GM12878 (cell line): ENCODE results near the gene UVRAG. TPM values are rescaled to one million over a fixed set of nuclear protein-coding genes. Genes with fewer than 3 reads are reported as not detected.

Experiments
- ATAC-seq: fragments of 200-7000 bp; cut with Tn5 transposase; 3 replicates; pipeline ENCODE4 v1.9.1; 2020; ENCODE audit warnings: mild to moderate bottlenecking, moderate library complexity
- BruUV-seq: library from RNA; stranded (reverse); fragments of 400-500 nt; replicated peaks from 2 replicates; lab custom pipeline; 2021; lab: Mats Ljungman, UMichigan
- CTCF ChIA-PET: fragments of 300-600 bp; sonication (Branson Sonifier 250); formaldehyde crosslinking; extraction: SDS; loops from one replicate; lab custom pipeline; 2021; ENCODE audit warnings: inconsistent platforms; lab: Yijun Ruan, JAX
- POLR2A ChIA-PET: fragments of 350-600 bp; formaldehyde crosslinking; extraction: SDS; loops from one replicate; lab custom pipeline; 2021; ENCODE audit warnings: inconsistent platforms; lab: Charles Lee
- RAD21 ChIA-PET: fragments of 300-600 bp; sonication (Branson Sonifier 250); formaldehyde crosslinking; loops from one replicate; lab custom pipeline; 2023; ENCODE audit warnings: antibody characterized with exemption; ENCODE audit not compliant: unreplicated experiment; lab: Charles Lee
- SMC1A ChIA-PET: fragments of 300-600 bp; sonication (Branson Sonifier 250); formaldehyde crosslinking; loops from one replicate; lab custom pipeline; 2023; ENCODE audit not compliant: unreplicated experiment, uncharacterized antibody; lab: Charles Lee
- DNase-seq: peaks from one replicate; pipeline ENCODE4 v3.0.0-alpha.2; 2011; ENCODE audit warnings: low read depth, low spot score
- FAIRE-seq: peaks from 3 replicates; lab custom pipeline; 2011; peaks lifted over from hg19 to GRCh38; lab: Jason Lieb, UNC
- H2AFZ ChIP-seq: 2 replicates; pipeline ENCODE4 v1.6.0; 2011; ENCODE audit warnings: low read depth, low read length, control low read depth; ENCODE audit not compliant: control insufficient read depth
- H3K27ac ChIP-seq: 2 replicates; pipeline ENCODE4 v1.5.1; 2011; ENCODE audit warnings: control low read depth; ENCODE audit not compliant: control insufficient read depth, insufficient read depth
- H3K27me3 ChIP-seq, 2 experiments: replicated peaks in 1 of 2; 2 replicates each; pipeline versions ENCODE4 v1.6.0 to v1.6.1; 2011; ENCODE audit warnings: low read length in 1 of 2; ENCODE audit not compliant: control insufficient read depth in 2 of 2, insufficient read depth in 2 of 2
- H3K36me3 ChIP-seq, 2 experiments: 2 replicates each; pipeline ENCODE4 v1.5.1; 2011; ENCODE audit warnings: low read length in 1 of 2; ENCODE audit not compliant: control insufficient read depth in 2 of 2, insufficient read depth in 2 of 2
- H3K4me1 ChIP-seq: 2 replicates; pipeline ENCODE4 v1.6.1; 2011; ENCODE audit warnings: mild to moderate bottlenecking, low read length, moderate library complexity, mixed read lengths; ENCODE audit not compliant: control insufficient read depth, insufficient read depth
- H3K4me2 ChIP-seq: 2 replicates; pipeline ENCODE4 v1.6.0; 2011; ENCODE audit warnings: control low read depth; ENCODE audit not compliant: control insufficient read depth, insufficient read depth
- H3K4me3 ChIP-seq: fragments of 200-600 bp; sonication (generic); 2 replicates; pipeline ENCODE4 v1.5.1; 2016
- H3K79me2 ChIP-seq: 2 replicates; pipeline ENCODE4 v1.6.0; 2011; ENCODE audit warnings: low read length; ENCODE audit not compliant: control insufficient read depth, insufficient read depth
- H3K9ac ChIP-seq: 2 replicates; pipeline ENCODE4 v1.8.0; 2011; ENCODE audit warnings: low read length, control low read depth, mixed read lengths; ENCODE audit not compliant: control insufficient read depth, insufficient read depth
- H3K9me3 ChIP-seq: replicated peaks from 3 replicates; pipeline ENCODE4 v1.5.1; 2011; ENCODE audit warnings: mild to moderate bottlenecking, low read length; ENCODE audit not compliant: control insufficient read depth, insufficient read depth
- H4K20me1 ChIP-seq: 2 replicates; pipeline ENCODE4 v1.6.0; 2011; ENCODE audit not compliant: control insufficient read depth, insufficient read depth
- CTCF ChIP-seq, 3 experiments: IDR thresholded peaks in 2 of 3; conservative IDR thresholded peaks in 1 of 3; 2 replicates each; pipeline ENCODE4 v1.5.1; 2011; ENCODE audit warnings: low read depth in 3 of 3, low read length in 3 of 3, mild to moderate bottlenecking in 3 of 3, control low read depth in 2 of 3, moderate library complexity in 2 of 3, inconsistent platforms in 1 of 3, mixed read lengths in 1 of 3; ENCODE audit not compliant: control insufficient read depth in 2 of 3, insufficient read depth in 1 of 3; ENCODE audit errors: extremely low read depth in 1 of 3
- ELK1 ChIP-seq: IDR thresholded peaks from 2 replicates; pipeline ENCODE4 v1.6.1; 2012; ENCODE audit warnings: low read depth, low read length, improper control_type of control experiment
- HDAC2 ChIP-seq: fragments of 200-600 bp; sonication (generic); IDR thresholded peaks from 2 replicates; pipeline ENCODE4 v1.6.1; 2017
- SMARCA5 ChIP-seq: fragments of 450-650 bp; IDR thresholded peaks from 2 replicates; pipeline ENCODE4 v1.6.1; 2017; ENCODE audit warnings: mild to moderate bottlenecking
- SRF ChIP-seq, 2 experiments: IDR thresholded peaks; 2 replicates each; pipeline ENCODE4 v1.6.1; 2011; ENCODE audit warnings: low read depth in 2 of 2, low read length in 2 of 2, mild to moderate bottlenecking in 1 of 2, moderate library complexity in 1 of 2
- ZNF217 ChIP-seq: fragments of 450-650 bp; IDR thresholded peaks from 2 replicates; pipeline ENCODE4 v1.6.1; 2017; ENCODE audit warnings: antibody characterized with exemption, mild to moderate bottlenecking
- ZNF687 ChIP-seq: fragments of 450-650 bp; IDR thresholded peaks from 2 replicates; pipeline ENCODE4 v1.6.1; 2017; ENCODE audit warnings: mild to moderate bottlenecking, moderate library complexity
- WGBS: methylation state at CpG from one replicate; pipeline ENCODE4 v1.1.6; 2016; ENCODE audit warnings: low lambda C conversion rate; ENCODE audit not compliant: insufficient replicate concordance, insufficient coverage; ENCODE audit errors: missing lambda C conversion rate; 5-methylcytosine and 5-hydroxymethylcytosine counted together
- in situ Hi-C: fragments of 300-500 bp; cut with MboI; formaldehyde crosslinking; loops from 9 replicates; pipeline ENCODE4 v1.14.3; 2018; ENCODE audit warnings: mixed read lengths
- intact Hi-C: fragments of 100-400 bp; cut with micrococcal nuclease; formaldehyde crosslinking; loops from one replicate; pipeline ENCODE4 v1.14.2; 2022; ENCODE audit not compliant: unreplicated experiment
- polyA plus RNA-seq, 11 experiments: library from polyadenylated mRNA; depleted of rRNA in 4 of 11; unstranded in 6 of 11; stranded (reverse) in 5 of 11; fragments of >200 nt; fragmentation: Nextera tagmentation in 4 of 11; fragmentation: Illumina TruSeq in 1 of 11; extraction: Ambion mirVana in 4 of 11; extraction: Trizol in 1 of 11; gene quantifications; 1 replicate in 1 of 11; 2 replicates in 10 of 11; pipeline versions ENCODE4 v1.2.1 to v1.2.3, GENCODE V29; 2011 to 2016; ENCODE audit warnings: inconsistent platforms in 2 of 11, missing spikeins in 2 of 11, low read depth in 1 of 11
- total RNA-seq, 4 experiments: library from RNA; depleted of rRNA in 3 of 4; stranded (reverse); fragments of >200 nt in 3 of 4; fragmentation: Illumina TruSeq in 1 of 4; extraction: Trizol in 1 of 4; gene quantifications; 2 replicates each; pipeline versions ENCODE4 v1.2.1 to v1.2.3, GENCODE V29; 2013 to 2021

The UVRAG gene
- total and polyA plus RNA-seq, 10 of the 15 experiments (the other 5 are each of a cell fraction or from before 2014, with no cell fraction given), result 7.0 to 43.4 (median 37.0) TPM

- Histone ChIP-seq H3K36me3 (peaks cover 0 to 21% of the 10 kb centered on the region in 2 experiments; a peak in 3 of 4 replicates), H3K27me3 (no peaks in the 10 kb centered on the region), H3K4me3 (peak overlapping the region; percentile 51), H3K4me1 (peaks cover 58% of the 10 kb centered on the region), H3K9ac (peak overlapping the region; percentile 49), H3K27ac (peak overlapping the region; percentile 82), H2AFZ (no peak overlapping the region), H3K79me2 (peaks cover 93% of the 10 kb centered on the region), H3K9me3 (peaks cover 7% of the 10 kb centered on the region; the same call in 2 of the 3 replicates), H3K4me2 (peak overlapping the region; percentile 81), H4K20me1 (no peaks in the 10 kb centered on the region)
- in situ Hi-C loops, result no loop called here
- RAD21 ChIA-PET, result interaction anchor here (1.1 to 7.6 kb wide), 6 partner anchors 9 to 50 kb away, joined by 3 to 111 read pairs (median 6); partner anchors contain the start of gene UVRAG
- CTCF ChIA-PET, result interaction anchor here (0.6 to 13.0 kb wide), 9 partner anchors 11 to 330 kb away, joined by 3 to 131 read pairs (median 4); no protein-coding TSS in a partner anchor
- no peak for FAIRE-seq
- 37% methylated on average over 4 of the region's 4 CpGs for WGBS
- SMC1A ChIA-PET, result interaction anchor here (0.7 to 7.8 kb wide), 9 partner anchors 9 to 51 kb away, joined by 3 to 100 read pairs (median 9); partner anchors contain the start of gene UVRAG
- peak; percentile 64 for ATAC-seq
- POLR2A ChIA-PET, result interaction anchor here (1.5 to 8.2 kb wide), 3 partner anchors 11 to 50 kb away, joined by 4 to 173 read pairs (median 8); partner anchors contain the start of gene UVRAG
- no TSS peak for BruUV-seq
- TF ChIP-seq ZNF217, result 0 out of 2 replicates have a peak, but pooled peaks have one; percentile 34
- TF ChIP-seq CTCF (IDR thresholded peaks at IDR 0.05 in 2 of 3, conservative IDR thresholded peaks at IDR 0.05 in 1 of 3; ENCODE audit: control insufficient read depth in 2 of 3, extremely low read depth in 1 of 3, insufficient read depth in 1 of 3, low read depth in 3 of 3, low read length in 3 of 3), result no peak
- peak; percentile 44; the same call in 1 of the 2 replicates for TF ChIP-seq ZNF687
- 0 out of 2 replicates have a peak, but pooled peaks have one; percentile 65 for TF ChIP-seq SMARCA5
- 0 out of 2 replicates have a peak, but pooled peaks have one; percentile 19 for TF ChIP-seq HDAC2
- no peak for TF ChIP-seq SRF (IDR thresholded peaks at IDR 0.05; ENCODE audit: low read depth in 2 of 2, low read length in 2 of 2)
- TF ChIP-seq ELK1, result no peak
- intact Hi-C loops, result no loop called here
- no peak for DNase-seq
Measured at GRCh38 chr11:75823415-75823814, 8.4 kb downstream of the UVRAG start.
